H1 (cell line): ENCODE results near the gene LDLRAD3. TPM values are rescaled to one million over a fixed set of nuclear protein-coding genes. Genes with fewer than 3 reads are reported as not detected.

Experiments
- CTCF ChIA-PET: fragments of 300-600 bp; sonication (Branson Sonifier 250); formaldehyde crosslinking; loops from one replicate; lab custom pipeline; 2021; ENCODE audit not compliant: partially characterized antibody; lab: Charles Lee
- POLR2A ChIA-PET: fragments of 300-600 bp; sonication (Branson Sonifier 250); formaldehyde crosslinking; loops from one replicate; lab custom pipeline; 2021; ENCODE audit warnings: inconsistent platforms; ENCODE audit not compliant: partially characterized antibody; lab: Charles Lee
- DNase-seq, 2 experiments: peaks; one replicate each; pipeline versions ENCODE4 v3.0.0 to v3.0.0-alpha.2; 2010 to 2022; ENCODE audit warnings: low spot score in 2 of 2, low read depth in 1 of 2, mixed read lengths in 1 of 2
- FAIRE-seq: peaks from 2 replicates; lab custom pipeline; 2011; peaks lifted over from hg19 to GRCh38; lab: Jason Lieb, UNC
- H2AFZ ChIP-seq: 2 replicates; pipeline ENCODE4 v1.8.1; 2012; ENCODE audit warnings: low read length, inconsistent platforms
- H2AK5ac ChIP-seq: 2 replicates; pipeline ENCODE4 v1.6.1; 2013; ENCODE audit warnings: low read depth, low read length
- H2BK120ac ChIP-seq: replicated peaks from 2 replicates; pipeline ENCODE3; 2013; ENCODE audit warnings: low read depth, low read length, inconsistent platforms
- H2BK12ac ChIP-seq: 2 replicates; pipeline ENCODE4 v1.6.1; 2013; ENCODE audit warnings: low read depth, low read length
- H2BK15ac ChIP-seq: 2 replicates; pipeline ENCODE4 v1.6.1; 2013; ENCODE audit warnings: low read length
- H2BK20ac ChIP-seq: 2 replicates; pipeline ENCODE4 v1.6.1; 2013; ENCODE audit warnings: low read length
- H2BK5ac ChIP-seq: 2 replicates; pipeline ENCODE4 v1.6.1; 2013; ENCODE audit warnings: low read depth, low read length
- H3K14ac ChIP-seq: 2 replicates; pipeline ENCODE4 v1.6.1; 2013; ENCODE audit warnings: inconsistent platforms; ENCODE audit not compliant: insufficient read length
- H3K18ac ChIP-seq: 2 replicates; pipeline ENCODE4 v1.6.1; 2013; ENCODE audit warnings: low read length; ENCODE audit errors: extremely low read depth
- H3K23ac ChIP-seq: 2 replicates; pipeline ENCODE4 v1.6.1; 2013; ENCODE audit warnings: inconsistent platforms; ENCODE audit not compliant: insufficient read length
- H3K23me2 ChIP-seq: 2 replicates; pipeline ENCODE4 v1.6.1; 2013; ENCODE audit warnings: low read depth, low read length
- H3K27ac ChIP-seq: 2 replicates; pipeline ENCODE4 v1.6.1; 2011; ENCODE audit warnings: low read depth, low read length, inconsistent platforms
- H3K27me3 ChIP-seq, 4 experiments: replicated peaks in 1 of 4; 1 replicate in 1 of 4; 2 replicates in 3 of 4; pipeline versions ENCODE4 v1.6.1 to v1.8.1; 2011 to 2013; ENCODE audit warnings: low read length in 3 of 4, mild to moderate bottlenecking in 3 of 4, inconsistent platforms in 2 of 4, mixed read lengths in 2 of 4, moderate library complexity in 1 of 4; ENCODE audit not compliant: control insufficient read depth in 3 of 4, insufficient read depth in 3 of 4; ENCODE audit errors: extremely low read depth in 1 of 4
- H3K36me3 ChIP-seq, 4 experiments: 2 replicates each; pipeline versions ENCODE4 v1.6.1 to v1.8.1; 2011 to 2013; ENCODE audit warnings: mild to moderate bottlenecking in 4 of 4, low read length in 3 of 4, moderate library complexity in 2 of 4, control low read depth in 1 of 4, inconsistent platforms in 1 of 4; ENCODE audit not compliant: insufficient read depth in 4 of 4, control insufficient read depth in 2 of 4
- H3K4ac ChIP-seq: replicated peaks from 2 replicates; pipeline ENCODE3; 2013; ENCODE audit warnings: low read length, low read depth, mixed read lengths, inconsistent platforms; ENCODE audit not compliant: insufficient read length
- H3K4me1 ChIP-seq, 4 experiments: replicated peaks in 1 of 4; 1 replicate in 1 of 4; 2 replicates in 3 of 4; pipeline versions ENCODE4 v1.6.1 to v1.8.1; 2011 to 2013; ENCODE audit warnings: low read length in 3 of 4, inconsistent platforms in 2 of 4, mixed read lengths in 1 of 4; ENCODE audit not compliant: insufficient read depth in 4 of 4, control insufficient read depth in 3 of 4
- H3K4me2 ChIP-seq, 2 experiments: 2 replicates each; pipeline versions ENCODE4 v1.6.1 to v1.8.1; 2011 to 2013; ENCODE audit warnings: low read depth in 2 of 2, low read length in 2 of 2, control low read depth in 1 of 2, inconsistent platforms in 1 of 2, mild to moderate bottlenecking in 1 of 2; ENCODE audit not compliant: insufficient read depth in 1 of 2
- H3K4me3 ChIP-seq, 4 experiments: fragments of 200-600, 300-600 bp in 1 of 4; sonication (generic), shearing (Covaris generic), sonication (Bioruptor Twin) in 1 of 4; 2 replicates each; pipeline versions ENCODE4 v1.5.1 to v1.8.1; 2011 to 2016; ENCODE audit warnings: low read length in 4 of 4, low read depth in 3 of 4, control low read depth in 2 of 4, inconsistent platforms in 2 of 4, mild to moderate bottlenecking in 2 of 4, mixed read lengths in 1 of 4, moderate library complexity in 1 of 4; ENCODE audit not compliant: insufficient read depth in 2 of 4; ENCODE audit errors: extremely low read depth in 1 of 4
- H3K56ac ChIP-seq: replicated peaks from 2 replicates; pipeline ENCODE3; 2013; ENCODE audit warnings: low read depth, mild to moderate bottlenecking, mixed read lengths, low read length, inconsistent platforms; ENCODE audit not compliant: insufficient read length
- H3K79me1 ChIP-seq: 2 replicates; pipeline ENCODE4 v1.6.1; 2013; ENCODE audit warnings: low read depth, low read length, control low read depth
- H3K79me2 ChIP-seq, 2 experiments: 2 replicates each; pipeline versions ENCODE4 v1.6.1 to v1.8.1; 2012 to 2013; ENCODE audit warnings: low read length in 2 of 2, mild to moderate bottlenecking in 2 of 2, inconsistent platforms in 1 of 2; ENCODE audit not compliant: insufficient read depth in 2 of 2, control insufficient read depth in 1 of 2
- H3K9ac ChIP-seq, 4 experiments: replicated peaks in 1 of 4; 1 replicate in 1 of 4; 2 replicates in 3 of 4; pipeline versions ENCODE4 v1.6.1 to v1.8.1; 2011 to 2013; ENCODE audit warnings: low read depth in 3 of 4, low read length in 3 of 4, control low read depth in 2 of 4, mild to moderate bottlenecking in 2 of 4, moderate library complexity in 2 of 4, inconsistent platforms in 1 of 4; ENCODE audit errors: extremely low read depth in 1 of 4
- H3K9me3 ChIP-seq, 2 experiments: 2 replicates each; pipeline versions ENCODE4 v1.6.1 to v1.8.1; 2012 to 2013; ENCODE audit warnings: mild to moderate bottlenecking in 2 of 2, moderate library complexity in 2 of 2, control low read depth in 1 of 2, inconsistent platforms in 1 of 2, low read depth in 1 of 2, low read length in 1 of 2, mixed read lengths in 1 of 2; ENCODE audit not compliant: insufficient read depth in 2 of 2
- H4K20me1 ChIP-seq, 2 experiments: replicated peaks in 1 of 2; 2 replicates each; pipeline versions ENCODE3 to v1.8.1; 2011 to 2013; ENCODE audit warnings: inconsistent platforms in 2 of 2, low read length in 2 of 2, mild to moderate bottlenecking in 1 of 2; ENCODE audit not compliant: insufficient read depth in 2 of 2, control insufficient read depth in 1 of 2
- H4K5ac ChIP-seq: 2 replicates; pipeline ENCODE4 v1.6.1; 2013; ENCODE audit warnings: low read length, low read depth, mixed read lengths, inconsistent platforms; ENCODE audit not compliant: insufficient read length
- H4K8ac ChIP-seq: 2 replicates; pipeline ENCODE4 v1.8.0; 2013; ENCODE audit warnings: mild to moderate bottlenecking, moderate library complexity, low read length, inconsistent platforms; ENCODE audit not compliant: insufficient read depth; ENCODE audit errors: extremely low read depth
- H4K91ac ChIP-seq: replicated peaks from 2 replicates; pipeline ENCODE3; 2013; ENCODE audit warnings: low read length, mixed read lengths, inconsistent platforms; ENCODE audit not compliant: insufficient read length
- EP300 ChIP-seq, 2 experiments: IDR thresholded peaks; 1 replicate in 1 of 2; 2 replicates in 1 of 2; pipeline ENCODE4 v1.6.1; 2011 to 2012; ENCODE audit warnings: low read depth in 2 of 2, low read length in 2 of 2, mild to moderate bottlenecking in 2 of 2, borderline replicate concordance in 1 of 2, inconsistent platforms in 1 of 2, moderate library complexity in 1 of 2
- GTF2F1 ChIP-seq: IDR thresholded peaks from 2 replicates; pipeline ENCODE4 v1.6.1; 2012; ENCODE audit warnings: low read depth, low read length, improper control_type of control experiment, borderline replicate concordance
- RBBP5 ChIP-seq: IDR thresholded peaks from 2 replicates; pipeline ENCODE4 v1.7.1; 2012; ENCODE audit warnings: low read depth, mild to moderate bottlenecking, inconsistent platforms, low read length, moderate library complexity, borderline replicate concordance
- RXRA ChIP-seq: IDR thresholded peaks from 2 replicates; pipeline ENCODE4 v1.6.1; 2011; ENCODE audit warnings: low read depth, mild to moderate bottlenecking, low read length, moderate library complexity; ENCODE audit not compliant: insufficient read depth
- SAP30 ChIP-seq: fragments of 300-600 bp; sonication (generic); IDR thresholded peaks from 2 replicates; pipeline ENCODE4 v1.7.1; 2012; ENCODE audit warnings: low read length, moderate library complexity, mild to moderate bottlenecking, inconsistent platforms; ENCODE audit not compliant: insufficient read depth, insufficient replicate concordance
- SIN3A ChIP-seq, 2 experiments: IDR thresholded peaks in 1 of 2; conservative IDR thresholded peaks in 1 of 2; 2 replicates each; pipeline ENCODE4 v1.6.1; 2011 to 2012; ENCODE audit warnings: low read length in 2 of 2, improper control_type of control experiment in 1 of 2, low read depth in 1 of 2, mild to moderate bottlenecking in 1 of 2
- YY1 ChIP-seq: IDR thresholded peaks from 2 replicates; pipeline ENCODE4 v1.6.1; 2011; ENCODE audit warnings: low read depth, mild to moderate bottlenecking, low read length
- WGBS, 2 experiments: shearing (Covaris generic) in 1 of 2; methylation state at CpG; one replicate each; pipeline versions ENCODE4 v1.1.6 to v1.1.7; 2013 to 2015; ENCODE audit warnings: low lambda C conversion rate in 2 of 2, mixed read lengths in 2 of 2, inconsistent platforms in 1 of 2, low coverage in 1 of 2, missing lambda C conversion rate in 1 of 2; ENCODE audit not compliant: insufficient replicate concordance in 2 of 2, insufficient coverage in 1 of 2, insufficient read length in 1 of 2; ENCODE audit errors: extremely low coverage in 1 of 2, missing lambda C conversion rate in 1 of 2; 5-methylcytosine and 5-hydroxymethylcytosine counted together
- polyA plus RNA-seq, 7 experiments: library from polyadenylated mRNA; depleted of rRNA in 3 of 7; stranded (reverse) in 5 of 7; unstranded in 2 of 7; fragments of >200 nt in 5 of 7; fragments of 200-250 nt in 2 of 7; gene quantifications; 1 replicate in 5 of 7; 2 replicates in 1 of 7; 4 replicates in 1 of 7; pipeline versions ENCODE4 v1.2.1 to v1.2.3, GENCODE V29; 2011 to 2013; ENCODE audit warnings: missing spikeins in 2 of 7, mixed read lengths in 2 of 7
- total RNA-seq: library from RNA; stranded (reverse); fragmentation: NEBNext Ultra II Directional; extraction: Animal tissue kit (Norgen Biotek cat#: 25700); gene quantifications from 2 replicates; pipeline ENCODE4 v1.2.1, GENCODE V29; 2021
- TF ChIP-seq, protein P1 (sequence below): IDR thresholded peaks from 2 replicates; pipeline ENCODE4 v1.6.1; 2012; ENCODE audit warnings: inconsistent platforms
- TF ChIP-seq, protein P2 (sequence below), 3 experiments: IDR thresholded peaks; 1 replicate in 2 of 3; 2 replicates in 1 of 3; pipeline versions ENCODE4 v1.5.1 to v1.6.1; 2011; ENCODE audit warnings: low read length in 3 of 3, mild to moderate bottlenecking in 3 of 3, inconsistent platforms in 2 of 3, low read depth in 1 of 3, moderate library complexity in 1 of 3; ENCODE audit not compliant: insufficient read depth in 1 of 3; ENCODE audit errors: control extremely low read depth in 1 of 3

Gene LDLRAD3
- total and polyA plus RNA-seq, 2 of the 8 experiments (the other 6 are each of a cell fraction or from before 2014, with no cell fraction given): 18.6 to 22.8 TPM

DNA sequence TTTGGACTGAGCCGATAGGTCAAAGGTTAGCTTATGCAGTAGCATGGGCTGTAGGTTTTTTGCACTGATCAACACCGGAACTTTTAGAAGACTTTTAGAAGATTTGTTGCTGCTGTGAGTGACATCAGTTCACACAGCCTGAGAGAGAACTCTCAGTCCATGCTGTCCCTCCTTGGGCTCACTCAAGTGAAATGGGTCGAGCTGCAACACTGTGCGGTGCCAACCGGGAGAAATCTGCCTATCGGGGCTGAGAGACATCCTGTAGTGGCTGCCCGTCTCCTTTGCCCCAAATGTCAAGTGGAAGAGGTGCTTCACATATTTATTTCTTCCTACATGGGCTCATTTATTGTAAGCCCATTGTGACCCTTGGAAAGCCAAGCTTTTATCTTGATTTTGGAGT, 170.2 kb downstream of the LDLRAD3 start:
- Histone ChIP-seq H3K18ac (no peak overlapping the region), H3K4me3 (no peak overlapping the region), H3K27me3 (no peaks in the 10 kb centered on the region), H2BK120ac (no peak overlapping the region), H4K91ac (no peak overlapping the region), H3K14ac (no peak overlapping the region), H3K9ac (no peak overlapping the region), H3K56ac (no peak overlapping the region), H4K8ac (no peak overlapping the region; the same call in 1 of the 2 replicates), H2BK15ac (no peak overlapping the region), H3K23me2 (no peaks in the 10 kb centered on the region), H3K4me2 (no peak overlapping the region), H2AK5ac (no peak overlapping the region), H2BK12ac (no peak overlapping the region), H3K27ac (no peak overlapping the region), H2AFZ (no peak overlapping the region), H3K79me1 (no peaks in the 10 kb centered on the region), H3K4ac (no peak overlapping the region), H3K79me2 (0 out of 4 replicates have a peak, but pooled peaks cover 0 to 5% of the 10 kb centered on the region in 2 experiments), H3K9me3 (peaks cover 12 to 18% of the 10 kb centered on the region in 2 experiments), H3K36me3 (peaks cover 0 to 24% (median 8%) of the 10 kb centered on the region in 4 experiments; a peak in 3 of 8 replicates), H2BK5ac (no peak overlapping the region), H3K23ac (no peak overlapping the region), H3K4me1 (peaks cover 12 to 22% (median 15%) of the 10 kb centered on the region in 4 experiments), H2BK20ac (no peak overlapping the region; the same call in 1 of the 2 replicates), H4K20me1 (no peaks in the 10 kb centered on the region), H4K5ac (no peak overlapping the region)
- FAIRE-seq (no peak), DNase-seq (no peak)
- 96% methylated on average over 7 of the region's 7 CpGs; no CpG with 5 or more reads in 1 of the 2 experiments for WGBS, 2 experiments
- POLR2A ChIA-PET: interaction anchor here (1.5 to 6.3 kb wide), 3 partner anchors 9 to 25 kb away, joined by 3 to 102 read pairs (median 5); no protein-coding TSS in a partner anchor
- CTCF ChIA-PET: interaction anchor here (1.0 to 1.5 kb wide), 3 partner anchors 25 to 72 kb away, joined by 3 to 4 read pairs (median 3); no protein-coding TSS in a partner anchor
- TF ChIP-seq, protein P1, sequence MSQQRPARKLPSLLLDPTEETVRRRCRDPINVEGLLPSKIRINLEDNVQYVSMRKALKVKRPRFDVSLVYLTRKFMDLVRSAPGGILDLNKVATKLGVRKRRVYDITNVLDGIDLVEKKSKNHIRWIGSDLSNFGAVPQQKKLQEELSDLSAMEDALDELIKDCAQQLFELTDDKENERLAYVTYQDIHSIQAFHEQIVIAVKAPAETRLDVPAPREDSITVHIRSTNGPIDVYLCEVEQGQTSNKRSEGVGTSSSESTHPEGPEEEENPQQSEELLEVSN: no peak
- TF ChIP-seq, protein P2, sequence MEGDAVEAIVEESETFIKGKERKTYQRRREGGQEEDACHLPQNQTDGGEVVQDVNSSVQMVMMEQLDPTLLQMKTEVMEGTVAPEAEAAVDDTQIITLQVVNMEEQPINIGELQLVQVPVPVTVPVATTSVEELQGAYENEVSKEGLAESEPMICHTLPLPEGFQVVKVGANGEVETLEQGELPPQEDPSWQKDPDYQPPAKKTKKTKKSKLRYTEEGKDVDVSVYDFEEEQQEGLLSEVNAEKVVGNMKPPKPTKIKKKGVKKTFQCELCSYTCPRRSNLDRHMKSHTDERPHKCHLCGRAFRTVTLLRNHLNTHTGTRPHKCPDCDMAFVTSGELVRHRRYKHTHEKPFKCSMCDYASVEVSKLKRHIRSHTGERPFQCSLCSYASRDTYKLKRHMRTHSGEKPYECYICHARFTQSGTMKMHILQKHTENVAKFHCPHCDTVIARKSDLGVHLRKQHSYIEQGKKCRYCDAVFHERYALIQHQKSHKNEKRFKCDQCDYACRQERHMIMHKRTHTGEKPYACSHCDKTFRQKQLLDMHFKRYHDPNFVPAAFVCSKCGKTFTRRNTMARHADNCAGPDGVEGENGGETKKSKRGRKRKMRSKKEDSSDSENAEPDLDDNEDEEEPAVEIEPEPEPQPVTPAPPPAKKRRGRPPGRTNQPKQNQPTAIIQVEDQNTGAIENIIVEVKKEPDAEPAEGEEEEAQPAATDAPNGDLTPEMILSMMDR (IDR thresholded peaks at IDR 0.05; ENCODE audit: control extremely low read depth in 1 of 3, insufficient read depth in 1 of 3, low read depth in 1 of 3, low read length in 3 of 3): no peak
- TF ChIP-seq RXRA (no peak), GTF2F1 (no peak), RBBP5 (no peak), EP300 (IDR thresholded peaks at IDR 0.05; ENCODE audit: borderline replicate concordance in 1 of 2, low read depth in 2 of 2, low read length in 2 of 2) (no peak), YY1 (no peak), SIN3A (conservative IDR thresholded peaks at IDR 0.05 in 1 of 2, IDR thresholded peaks at IDR 0.05 in 1 of 2; ENCODE audit: low read depth in 1 of 2, low read length in 2 of 2) (no peak), SAP30 (no peak)
